K562 (cell line): ENCODE measurements around the gene CYP11A1. TPM values are rescaled to one million over a fixed set of nuclear protein-coding genes. Genes with fewer than 3 reads are reported as not detected.

Source experiments
- ARID4B ChIP-seq: sonication (generic); formaldehyde crosslinking; IDR thresholded peaks from 2 replicates; pipeline ENCODE4 v1.8.0; 2022; ENCODE audit warnings: mild to moderate bottlenecking, missing genetic modification reagents
- BCOR ChIP-seq: fragments of 450-650 bp; IDR thresholded peaks from 2 replicates; pipeline ENCODE4 v1.6.1; 2016
- CBFB ChIP-seq: sonication (generic); formaldehyde crosslinking; IDR thresholded peaks from 2 replicates; pipeline ENCODE4 v1.4.0; 2020; ENCODE audit warnings: mild to moderate bottlenecking, missing genetic modification reagents
- HMG20B ChIP-seq: fragments of 250-450 bp; sonication (Bioruptor Pico); IDR thresholded peaks from 2 replicates; pipeline ENCODE4 v1.5.0; 2021; ENCODE audit warnings: mild to moderate bottlenecking
- MYC ChIP-seq, 2 experiments: fragments of 250-450 bp in 1 of 2; sonication (Bioruptor Pico) in 1 of 2; IDR thresholded peaks; 2 replicates each; pipeline versions ENCODE4 v1.5.1 to v1.6.1; 2012 to 2021; ENCODE audit warnings: low read depth in 2 of 2, borderline replicate concordance in 1 of 2, improper control_type of control experiment in 1 of 2, low read length in 1 of 2, mild to moderate bottlenecking in 1 of 2, moderate library complexity in 1 of 2
- NR2C1 ChIP-seq, 2 experiments: fragments of 450-650 bp; IDR thresholded peaks; 2 replicates each; pipeline ENCODE4 v1.6.1; 2017; ENCODE audit warnings: mild to moderate bottlenecking in 2 of 2, antibody characterized with exemption in 1 of 2, inconsistent platforms in 1 of 2, missing compliant biosample characterization in 1 of 2, missing genetic modification characterization in 1 of 2
- PRPF4 ChIP-seq: fragments of 200-400 bp; formaldehyde crosslinking; IDR thresholded peaks from one replicate; pipeline ENCODE4 v1.6.1; 2017; ENCODE audit warnings: low read length, low read depth, mild to moderate bottlenecking; ENCODE audit not compliant: insufficient read depth, poor library complexity, severe bottlenecking
- RBM15 ChIP-seq: fragments of 200-400 bp; formaldehyde crosslinking; IDR thresholded peaks from 2 replicates; pipeline ENCODE4 v1.6.1; 2018; ENCODE audit warnings: mild to moderate bottlenecking, low read length, moderate library complexity; ENCODE audit not compliant: insufficient read depth
- REST ChIP-seq, 2 experiments: fragments of 450-650 bp; formaldehyde crosslinking in 1 of 2; IDR thresholded peaks; 2 replicates each; pipeline versions ENCODE4 v1.4.0 to v1.6.1; 2014 to 2020; ENCODE audit warnings: mild to moderate bottlenecking in 2 of 2, borderline replicate concordance in 1 of 2, low read depth in 1 of 2
- RHOXF2B ChIP-seq: fragments of 250-450 bp; sonication (Bioruptor Pico); conservative IDR thresholded peaks from 2 replicates; pipeline ENCODE4 v1.5.1; 2021
- SRSF3 ChIP-seq: fragments of 200-400 bp; formaldehyde crosslinking; IDR thresholded peaks from 2 replicates; pipeline ENCODE4 v1.6.1; 2016; ENCODE audit warnings: mild to moderate bottlenecking, low read length, moderate library complexity; ENCODE audit not compliant: insufficient read depth
- TAF9B ChIP-seq: fragments of 450-650 bp; IDR thresholded peaks from 2 replicates; pipeline ENCODE4 v1.6.1; 2018; ENCODE audit warnings: mild to moderate bottlenecking; ENCODE audit not compliant: partially characterized antibody
- ZNF740 ChIP-seq, 3 experiments: fragments of 200-800 bp in 1 of 3; sonication (Bioruptor generic) in 1 of 3; sonication (generic) in 1 of 3; formaldehyde crosslinking in 1 of 3; IDR thresholded peaks; 2 replicates each; pipeline versions ENCODE4 v1.6.1 to v1.8.0; 2016 to 2022; ENCODE audit warnings: mild to moderate bottlenecking in 2 of 3, missing compliant biosample characterization in 2 of 3, missing genetic modification characterization in 2 of 3, missing genetic modification reagents in 1 of 3
- polyA plus RNA-seq, 8 experiments: library from polyadenylated mRNA; depleted of rRNA in 4 of 8; stranded (reverse) in 5 of 8; unstranded in 3 of 8; fragments of >200 nt; fragmentation: Nextera tagmentation in 2 of 8; fragmentation: Illumina TruSeq in 1 of 8; extraction: Ambion mirVana in 2 of 8; extraction: Trizol in 1 of 8; gene quantifications; 2 replicates each; pipeline versions ENCODE4 v1.2.1 to v1.2.3, GENCODE V29; 2011 to 2014; ENCODE audit warnings: inconsistent platforms in 1 of 8, missing spikeins in 1 of 8
- total RNA-seq, 7 experiments: library from RNA; depleted of rRNA in 6 of 7; stranded (reverse); fragments of >200 nt in 6 of 7; fragmentation: Illumina TruSeq in 2 of 7; extraction: Trizol in 2 of 7; gene quantifications; 2 replicates each; pipeline versions ENCODE4 v1.2.1 to v1.2.3, GENCODE V29; 2011 to 2021; ENCODE audit warnings: low replicate concordance in 1 of 7

CYP11A1 gene
- total and polyA plus RNA-seq, 9 of the 15 experiments (the other 6 are each of a cell fraction or from before 2014, with no cell fraction given) = 0.06 to 0.24 (median 0.10) TPM; not detected in 4

- TF ChIP-seq REST (IDR thresholded peaks at IDR 0.05; ENCODE audit: borderline replicate concordance) = no peak
- TF ChIP-seq REST (CRISPR knock-in tag; IDR thresholded peaks at IDR 0.05; ENCODE audit: low read depth) = no peak
- no peak for TF ChIP-seq RBM15
- TF ChIP-seq SRSF3 = no peak
- no peak for TF ChIP-seq BCOR
- no peak for TF ChIP-seq CBFB (CRISPR knock-in tag)
- TF ChIP-seq HMG20B (CRISPR knock-in tag) = no peak
- no peak for TF ChIP-seq ARID4B (CRISPR knock-in tag)
- TF ChIP-seq NR2C1 (IDR thresholded peaks at IDR 0.05) = no peak
- no peak for TF ChIP-seq NR2C1 (tag; IDR thresholded peaks at IDR 0.05)
- no peak for TF ChIP-seq MYC (IDR thresholded peaks at IDR 0.05; ENCODE audit: low read depth, low read length)
- peak; percentile 67; the same call in 1 of the 2 replicates for TF ChIP-seq MYC (CRISPR knock-in tag; IDR thresholded peaks at IDR 0.05; ENCODE audit: borderline replicate concordance, low read depth)
- no peak for TF ChIP-seq ZNF740 (CRISPR knock-in tag; IDR thresholded peaks at IDR 0.05)
- peak in 1 of 2 experiments; percentile 67; a peak in 1 of 4 replicates for TF ChIP-seq ZNF740 (tag; IDR thresholded peaks at IDR 0.05)
- no peak for TF ChIP-seq TAF9B
- TF ChIP-seq PRPF4 = no peak
- no peak for TF ChIP-seq RHOXF2B (CRISPR knock-in tag)
Measured at GRCh38 chr15:74392902-74393301, 25.5 kb upstream of the CYP11A1 start (continued).
